SK-N-SH (cell line): ENCODE results near the gene HNRNPM.

Source experiments
- ELF1 ChIP-seq: IDR thresholded peaks from 2 replicates; pipeline ENCODE4 v1.4.0; 2012
- EP300 ChIP-seq, 2 experiments: IDR thresholded peaks; 2 replicates each; pipeline versions ENCODE4 v1.4.0 to v1.6.1; 2012; ENCODE audit warnings: borderline replicate concordance in 1 of 2, low read depth in 1 of 2, low read length in 1 of 2
- EZH2phosphoT487 ChIP-seq: fragments of 200-600 bp; sonication (generic); IDR thresholded peaks from 2 replicates; pipeline ENCODE4 v1.6.1; 2017; ENCODE audit warnings: low read depth, mixed run types, mild to moderate bottlenecking, antibody characterized with exemption, moderate library complexity, borderline replicate concordance
- NFIC ChIP-seq: IDR thresholded peaks from 2 replicates; pipeline ENCODE4 v1.4.0; 2012; ENCODE audit warnings: borderline replicate concordance
- POLR2AphosphoS5 ChIP-seq: IDR thresholded peaks from 2 replicates; pipeline ENCODE4 v1.6.1; 2012; ENCODE audit warnings: low read depth, low read length
- TAF1 ChIP-seq: IDR thresholded peaks from 2 replicates; pipeline ENCODE4 v1.6.1; 2012; ENCODE audit warnings: low read depth, mild to moderate bottlenecking, low read length, moderate library complexity, borderline replicate concordance
- TCF12 ChIP-seq: IDR thresholded peaks from 2 replicates; pipeline ENCODE4 v1.4.0; 2012
- TF ChIP-seq, protein P1 (sequence below): fragments of 200-600 bp; sonication (generic); IDR thresholded peaks from 2 replicates; pipeline ENCODE4 v1.6.1; 2017; ENCODE audit warnings: antibody characterized with exemption, mild to moderate bottlenecking, moderate library complexity
- TF ChIP-seq, protein P2 (sequence below): fragments of 150-350 bp; IDR thresholded peaks from 2 replicates; pipeline ENCODE4 v1.6.1; 2017; ENCODE audit warnings: antibody characterized with exemption, low read length, low read depth, borderline replicate concordance

DNA sequence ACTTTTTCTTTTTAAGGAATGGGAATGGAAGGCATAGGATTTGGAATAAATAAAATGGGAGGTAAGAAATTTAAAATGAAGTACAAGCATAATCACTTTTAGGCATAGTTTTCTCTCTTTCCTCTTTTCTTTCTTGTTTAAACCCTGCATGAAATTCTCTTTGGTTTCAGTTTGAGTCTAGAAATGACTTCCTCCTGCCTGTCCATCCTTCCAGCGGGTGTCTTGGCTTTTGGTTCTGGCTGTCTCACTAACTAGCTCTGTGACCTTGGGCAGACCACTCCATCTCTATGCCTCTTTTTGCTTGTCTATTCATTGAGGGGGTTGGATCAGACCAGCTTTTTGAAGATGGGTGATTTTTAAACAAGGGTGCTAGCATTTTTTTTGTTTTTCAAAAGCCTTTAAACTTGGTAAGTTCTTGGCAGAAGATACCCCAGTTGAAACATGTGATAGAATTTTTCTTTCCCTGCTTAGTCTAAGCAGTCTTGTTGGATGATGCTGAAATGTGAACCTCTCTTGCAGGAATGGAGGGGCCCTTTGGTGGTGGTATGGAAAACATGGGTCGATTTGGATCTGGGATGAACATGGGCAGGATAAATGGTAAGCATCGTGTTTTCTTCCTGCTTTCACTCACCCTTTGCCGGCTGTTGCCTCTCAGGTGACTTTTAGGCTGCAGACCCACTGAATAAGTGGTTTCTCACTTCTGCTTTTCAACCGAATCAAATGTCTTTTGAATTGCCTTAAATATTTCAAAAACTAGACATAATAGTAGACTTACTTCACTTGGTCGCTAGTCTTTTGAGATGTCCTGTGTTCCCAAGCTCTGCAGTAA is 29.1 kb downstream of the HNRNPM start:
- TF ChIP-seq, protein P1, sequence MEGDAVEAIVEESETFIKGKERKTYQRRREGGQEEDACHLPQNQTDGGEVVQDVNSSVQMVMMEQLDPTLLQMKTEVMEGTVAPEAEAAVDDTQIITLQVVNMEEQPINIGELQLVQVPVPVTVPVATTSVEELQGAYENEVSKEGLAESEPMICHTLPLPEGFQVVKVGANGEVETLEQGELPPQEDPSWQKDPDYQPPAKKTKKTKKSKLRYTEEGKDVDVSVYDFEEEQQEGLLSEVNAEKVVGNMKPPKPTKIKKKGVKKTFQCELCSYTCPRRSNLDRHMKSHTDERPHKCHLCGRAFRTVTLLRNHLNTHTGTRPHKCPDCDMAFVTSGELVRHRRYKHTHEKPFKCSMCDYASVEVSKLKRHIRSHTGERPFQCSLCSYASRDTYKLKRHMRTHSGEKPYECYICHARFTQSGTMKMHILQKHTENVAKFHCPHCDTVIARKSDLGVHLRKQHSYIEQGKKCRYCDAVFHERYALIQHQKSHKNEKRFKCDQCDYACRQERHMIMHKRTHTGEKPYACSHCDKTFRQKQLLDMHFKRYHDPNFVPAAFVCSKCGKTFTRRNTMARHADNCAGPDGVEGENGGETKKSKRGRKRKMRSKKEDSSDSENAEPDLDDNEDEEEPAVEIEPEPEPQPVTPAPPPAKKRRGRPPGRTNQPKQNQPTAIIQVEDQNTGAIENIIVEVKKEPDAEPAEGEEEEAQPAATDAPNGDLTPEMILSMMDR: no peak
- no peak for TF ChIP-seq EZH2phosphoT487
- TF ChIP-seq EP300 (IDR thresholded peaks at IDR 0.05; ENCODE audit: borderline replicate concordance in 1 of 2, low read depth in 1 of 2, low read length in 1 of 2): no peak
- no peak for TF ChIP-seq TCF12
- TF ChIP-seq ELF1: no peak
- no peak for TF ChIP-seq POLR2AphosphoS5
- no peak for TF ChIP-seq TAF1
- TF ChIP-seq, protein P2, sequence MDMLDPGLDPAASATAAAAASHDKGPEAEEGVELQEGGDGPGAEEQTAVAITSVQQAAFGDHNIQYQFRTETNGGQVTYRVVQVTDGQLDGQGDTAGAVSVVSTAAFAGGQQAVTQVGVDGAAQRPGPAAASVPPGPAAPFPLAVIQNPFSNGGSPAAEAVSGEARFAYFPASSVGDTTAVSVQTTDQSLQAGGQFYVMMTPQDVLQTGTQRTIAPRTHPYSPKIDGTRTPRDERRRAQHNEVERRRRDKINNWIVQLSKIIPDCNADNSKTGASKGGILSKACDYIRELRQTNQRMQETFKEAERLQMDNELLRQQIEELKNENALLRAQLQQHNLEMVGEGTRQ: no peak
- TF ChIP-seq NFIC: no peak
